ENCODE results near the gene SIAH3.

DNA sequence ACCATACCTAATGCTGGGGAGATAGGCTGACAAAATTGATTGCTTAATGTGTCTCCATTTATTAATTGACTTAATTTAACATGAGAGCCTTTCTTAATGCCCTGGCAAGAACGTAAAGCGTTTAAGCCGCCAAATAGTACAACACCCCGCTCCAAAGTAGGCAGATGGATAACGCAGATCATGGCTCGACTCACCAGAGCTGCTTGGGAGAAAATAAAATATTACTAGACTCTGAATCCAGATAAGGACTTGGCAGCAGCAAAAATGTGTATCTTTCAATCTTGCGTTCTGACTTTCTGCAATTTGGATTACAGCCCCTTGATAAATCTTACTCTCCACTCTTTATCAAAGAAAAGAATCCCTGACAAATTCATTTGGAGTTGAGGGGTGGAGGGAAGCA lies 403 bp upstream of the SIAH3 start:
- TF ChIP-seq, protein P1, sequence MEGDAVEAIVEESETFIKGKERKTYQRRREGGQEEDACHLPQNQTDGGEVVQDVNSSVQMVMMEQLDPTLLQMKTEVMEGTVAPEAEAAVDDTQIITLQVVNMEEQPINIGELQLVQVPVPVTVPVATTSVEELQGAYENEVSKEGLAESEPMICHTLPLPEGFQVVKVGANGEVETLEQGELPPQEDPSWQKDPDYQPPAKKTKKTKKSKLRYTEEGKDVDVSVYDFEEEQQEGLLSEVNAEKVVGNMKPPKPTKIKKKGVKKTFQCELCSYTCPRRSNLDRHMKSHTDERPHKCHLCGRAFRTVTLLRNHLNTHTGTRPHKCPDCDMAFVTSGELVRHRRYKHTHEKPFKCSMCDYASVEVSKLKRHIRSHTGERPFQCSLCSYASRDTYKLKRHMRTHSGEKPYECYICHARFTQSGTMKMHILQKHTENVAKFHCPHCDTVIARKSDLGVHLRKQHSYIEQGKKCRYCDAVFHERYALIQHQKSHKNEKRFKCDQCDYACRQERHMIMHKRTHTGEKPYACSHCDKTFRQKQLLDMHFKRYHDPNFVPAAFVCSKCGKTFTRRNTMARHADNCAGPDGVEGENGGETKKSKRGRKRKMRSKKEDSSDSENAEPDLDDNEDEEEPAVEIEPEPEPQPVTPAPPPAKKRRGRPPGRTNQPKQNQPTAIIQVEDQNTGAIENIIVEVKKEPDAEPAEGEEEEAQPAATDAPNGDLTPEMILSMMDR (conservative IDR thresholded peaks at IDR 0.05; ENCODE audit: low read length) = no peak
- no peak for TF ChIP-seq EZH2phosphoT487 (IDR thresholded peaks at IDR 0.05; ENCODE audit: borderline replicate concordance, low read depth, low read length)
